ENCODE results near the gene MAPK8IP3.

Gene MAPK8IP3

GRCh38 chr16:1791256-1791942 is 85.4 kb downstream of the MAPK8IP3 start:
- H4K20me1 ChIP-seq (ENCODE audit: insufficient read depth, low read length) = no peaks in the 10 kb centered on the region

GRCh38 chr16:1791943-1792812 is 86.2 kb downstream of the MAPK8IP3 start:
- H3K4me2 ChIP-seq (ENCODE audit: low read length) = no peak overlapping the region
- no peak overlapping the region for H3K27ac ChIP-seq (ENCODE audit: low read length)
- no peaks in the 10 kb centered on the region for H4K20me1 ChIP-seq (ENCODE audit: insufficient read depth, low read length)
- no peaks in the 10 kb centered on the region for H3K27me3 ChIP-seq (ENCODE audit: low read depth, low read length)
- no peak overlapping the region for H3K4me3 ChIP-seq (ENCODE audit: low read length)
- H2AFZ ChIP-seq (ENCODE audit: low read depth, low read length) = no peak overlapping the region
- no peaks in the 10 kb centered on the region for H3K4me1 ChIP-seq (ENCODE audit: low read length)
- H3K36me3 ChIP-seq (replicated peaks; ENCODE audit: low read depth, low read length) = no peaks in the 10 kb centered on the region
- H3K79me2 ChIP-seq (ENCODE audit: low read length) = peaks cover 6% of the 10 kb centered on the region; the same call in 1 of the 2 replicates
- no peak overlapping the region for H3K9ac ChIP-seq (ENCODE audit: low read length)
- no peaks in the 10 kb centered on the region for H3K9me3 ChIP-seq (ENCODE audit: insufficient read depth, low read length)
- no peak for TF ChIP-seq EZH2phosphoT487 (IDR thresholded peaks at IDR 0.05; ENCODE audit: low read depth)
- TF ChIP-seq CTCF (IDR thresholded peaks at IDR 0.05; ENCODE audit: low read depth, low read length) = no peak

More at GRCh38 chr16:1791256-1791942, 85.4 kb downstream of the MAPK8IP3 start:
- Histone ChIP-seq H3K9ac (ENCODE audit: low read length) (no peak overlapping the region), H3K4me3 (ENCODE audit: low read length) (no peak overlapping the region), H3K27ac (ENCODE audit: low read length) (no peak overlapping the region), H2AFZ (ENCODE audit: low read depth, low read length) (no peak overlapping the region), H3K4me1 (ENCODE audit: low read length) (no peaks in the 10 kb centered on the region), H3K27me3 (ENCODE audit: low read depth, low read length) (no peaks in the 10 kb centered on the region), H3K9me3 (ENCODE audit: insufficient read depth, low read length) (no peaks in the 10 kb centered on the region), H3K4me2 (ENCODE audit: low read length) (no peak overlapping the region), H3K79me2 (ENCODE audit: low read length) (peaks cover 13% of the 10 kb centered on the region), H3K36me3 (replicated peaks; ENCODE audit: low read depth, low read length) (no peaks in the 10 kb centered on the region)
- TF ChIP-seq CTCF (IDR thresholded peaks at IDR 0.05; ENCODE audit: low read depth, low read length) = no peak
- no peak for TF ChIP-seq EZH2phosphoT487 (IDR thresholded peaks at IDR 0.05; ENCODE audit: low read depth)

GRCh38 chr16:1792836-1793577 is 87.0 kb downstream of the MAPK8IP3 start:
- Histone ChIP-seq H2AFZ (ENCODE audit: low read depth, low read length) (no peak overlapping the region), H4K20me1 (ENCODE audit: insufficient read depth, low read length) (no peaks in the 10 kb centered on the region), H3K9ac (ENCODE audit: low read length) (no peak overlapping the region), H3K27ac (ENCODE audit: low read length) (no peak overlapping the region), H3K4me3 (ENCODE audit: low read length) (no peak overlapping the region), H3K9me3 (ENCODE audit: insufficient read depth, low read length) (no peaks in the 10 kb centered on the region), H3K4me2 (ENCODE audit: low read length) (no peak overlapping the region), H3K36me3 (replicated peaks; ENCODE audit: low read depth, low read length) (no peaks in the 10 kb centered on the region), H3K27me3 (ENCODE audit: low read depth, low read length) (no peaks in the 10 kb centered on the region), H3K4me1 (ENCODE audit: low read length) (no peaks in the 10 kb centered on the region), H3K79me2 (ENCODE audit: low read length) (no peaks in the 10 kb centered on the region)
- TF ChIP-seq CTCF (IDR thresholded peaks at IDR 0.05; ENCODE audit: low read depth, low read length) (no peak), EZH2phosphoT487 (IDR thresholded peaks at IDR 0.05; ENCODE audit: low read depth) (no peak)
